Kidney (tissue), 14 donors: ENCODE measurements around the gene GRN. TPM values are rescaled to one million over a fixed set of nuclear protein-coding genes. Genes with fewer than 3 reads are reported as not detected.

Experiments used
- DNase-seq, 5 donors: peaks; one replicate each; pipeline ENCODE4 v3.0.0-alpha.2; 2013 to 2020
- FAIRE-seq: peaks from 2 replicates; lab custom pipeline; 2012; peaks lifted over from hg19 to GRCh38; lab: Jason Lieb, UNC
- H3K27ac ChIP-seq, 2 donors: one replicate each; pipeline ENCODE4 v1.7.0; 2013; ENCODE audit warnings: low read depth in 2 of 2, low read length in 2 of 2, inconsistent platforms in 1 of 2
- H3K27me3 ChIP-seq: one replicate; pipeline ENCODE4 v1.7.1; 2013; ENCODE audit warnings: low read length, inconsistent platforms; ENCODE audit not compliant: control insufficient read depth, insufficient read depth
- H3K36me3 ChIP-seq, 3 donors: one replicate each; pipeline versions ENCODE4 v1.7.0 to v1.7.1; 2013; ENCODE audit warnings: low read length in 3 of 3, control low read depth in 1 of 3, inconsistent platforms in 1 of 3; ENCODE audit not compliant: insufficient read depth in 3 of 3, control insufficient read depth in 2 of 3
- H3K4me1 ChIP-seq, 3 donors: one replicate each; pipeline versions ENCODE4 v1.7.0 to v1.7.1; 2013; ENCODE audit warnings: low read length in 3 of 3, inconsistent platforms in 1 of 3, low read depth in 1 of 3; ENCODE audit not compliant: control insufficient read depth in 2 of 3, insufficient read depth in 2 of 3
- H3K4me3 ChIP-seq, 3 donors: one replicate each; pipeline versions ENCODE4 v1.7.0 to v1.8.1; 2013; ENCODE audit warnings: low read length in 3 of 3, control low read depth in 1 of 3, inconsistent platforms in 1 of 3
- H3K9ac ChIP-seq, 3 donors: one replicate each; pipeline versions ENCODE4 v1.7.0 to v1.7.1; 2013; ENCODE audit warnings: low read length in 3 of 3, control low read depth in 1 of 3, inconsistent platforms in 1 of 3
- H3K9me3 ChIP-seq, 3 donors: one replicate each; pipeline versions ENCODE4 v1.7.0 to v1.7.1; 2013; ENCODE audit warnings: low read length in 3 of 3, control low read depth in 1 of 3, inconsistent platforms in 1 of 3; ENCODE audit not compliant: control insufficient read depth in 2 of 3, insufficient read depth in 1 of 3
- CTCF ChIP-seq: IDR thresholded peaks from 3 replicates; pipeline ENCODE4 v1.5.1; 2012; ENCODE audit warnings: mild to moderate bottlenecking, moderate library complexity, borderline replicate concordance; ENCODE audit not compliant: insufficient read depth; ENCODE audit errors: extremely low read depth
- intact Hi-C: fragments of 100-400 bp; cut with DNase I; formaldehyde crosslinking; loops from one replicate; pipeline ENCODE4 v1.11.1; 2022
- polyA plus RNA-seq: library from polyadenylated mRNA; stranded (reverse); fragments of 350-450 nt; fragmentation: Illumina TruSeq; extraction: RNeasy Lipid Tissue Mini Kit (QIAGEN cat#74804); gene quantifications from one replicate; pipeline ENCODE4 v1.2.3, GENCODE V29; 2014; ENCODE audit warnings: low read depth, low replicate concordance; ENCODE audit not compliant: insufficient read depth
- total RNA-seq: library from RNA; stranded (reverse); fragmentation: NEBNext Ultra II Directional; extraction: Animal tissue kit (Norgen Biotek cat#: 25700); gene quantifications from one replicate; pipeline ENCODE4 v1.2.1, GENCODE V29; 2021
- donor health status: control.
- donor health status: control.
- donor health status: control.
- donor health status: control.
- donor health status: control.
- donor health status: DM: yes; HTN: yes; CAD: no.
- donor health status: Normal renal cell carcinoma (clear cell type).

The GRN gene
- total and polyA plus RNA-seq, 2 donors from 2014 or later: 235 to 353 TPM

DNA sequence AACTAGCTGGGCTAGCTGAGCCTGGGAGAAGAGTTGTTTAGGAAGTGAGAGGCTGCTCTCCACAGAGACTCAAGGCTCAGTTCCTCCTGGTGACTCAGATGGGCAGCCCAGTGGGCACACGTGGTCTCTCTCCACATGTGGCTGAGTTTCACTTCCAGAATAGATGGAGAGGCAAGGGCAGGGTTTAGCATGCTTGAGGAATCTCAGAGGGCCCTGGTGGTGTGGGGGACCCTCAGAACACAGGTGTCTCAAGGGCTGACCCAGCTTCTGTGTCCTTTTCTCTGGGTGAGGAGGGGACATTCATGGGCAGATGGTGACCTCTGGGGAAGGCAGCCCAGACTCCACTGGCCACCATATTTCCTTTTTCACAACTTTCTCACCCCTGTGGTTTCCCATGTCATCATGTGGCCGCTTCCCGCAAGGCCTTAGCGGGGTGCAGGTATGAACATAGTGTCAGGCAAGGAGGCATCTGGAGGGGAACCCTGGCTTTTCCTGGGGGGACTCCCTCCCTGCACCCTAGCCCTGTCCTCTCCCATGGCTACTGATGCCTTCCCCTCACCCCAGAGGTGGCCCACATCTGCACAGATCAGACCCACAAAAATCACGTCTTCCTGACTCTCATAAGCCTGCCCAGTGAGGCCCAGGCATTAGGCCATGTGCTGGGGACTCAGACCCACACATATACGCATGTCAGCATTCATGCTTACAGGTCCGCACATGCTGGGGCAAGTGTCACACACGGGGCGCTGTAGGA is 3.3 kb downstream of the GRN start:
- Histone ChIP-seq H3K4me1 (peaks cover 0 to 13% (median 0%) of the 10 kb centered on the region in 3 donors), H3K27ac (no peak overlapping the region), H3K27me3 (no peaks in the 10 kb centered on the region), H3K9me3 (no peaks in the 10 kb centered on the region), H3K4me3 (no peak overlapping the region), H3K9ac (no peak overlapping the region), H3K36me3 (peaks cover 0 to 11% (median 8%) of the 10 kb centered on the region in 3 donors)
- intact Hi-C loops: no loop called here
- DNase-seq: no peak
- no peak for TF ChIP-seq CTCF
- no peak for FAIRE-seq

DNA sequence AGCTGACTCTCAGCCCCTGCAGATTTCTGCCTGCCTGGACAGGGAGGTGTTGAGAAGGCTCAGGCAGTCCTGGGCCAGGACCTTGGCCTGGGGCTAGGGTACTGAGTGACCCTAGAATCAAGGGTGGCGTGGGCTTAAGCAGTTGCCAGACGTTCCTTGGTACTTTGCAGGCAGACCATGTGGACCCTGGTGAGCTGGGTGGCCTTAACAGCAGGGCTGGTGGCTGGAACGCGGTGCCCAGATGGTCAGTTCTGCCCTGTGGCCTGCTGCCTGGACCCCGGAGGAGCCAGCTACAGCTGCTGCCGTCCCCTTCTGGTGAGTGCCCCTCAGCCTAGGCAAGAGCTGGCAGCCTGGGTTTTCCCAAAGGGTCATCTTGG is 3.9 kb downstream of the GRN start:
- no peak for DNase-seq
- no peaks in the 10 kb centered on the region for H3K27me3 ChIP-seq
- FAIRE-seq: no peak
- intact Hi-C loops: no loop called here
- peaks cover 0 to 13% (median 0%) of the 10 kb centered on the region in 3 donors for H3K4me1 ChIP-seq
- H3K9me3 ChIP-seq: no peaks in the 10 kb centered on the region
- no peak for TF ChIP-seq CTCF
- no peak overlapping the region for H3K27ac ChIP-seq
- no peak overlapping the region for H3K9ac ChIP-seq
- H3K4me3 ChIP-seq: no peak overlapping the region
- peaks cover 0 to 11% (median 8%) of the 10 kb centered on the region in 3 donors for H3K36me3 ChIP-seq

- no peak for FAIRE-seq
- DNase-seq: no peak
- Histone ChIP-seq H3K27me3 (no peaks in the 10 kb centered on the region), H3K9me3 (no peaks in the 10 kb centered on the region), H3K4me1 (peaks cover 0 to 11% (median 0%) of the 10 kb centered on the region in 3 donors), H3K4me3 (no peak overlapping the region), H3K36me3 (peaks cover 0 to 11% (median 8%) of the 10 kb centered on the region in 3 donors), H3K27ac (no peak overlapping the region), H3K9ac (no peak overlapping the region)
- TF ChIP-seq CTCF: no peak
- intact Hi-C loops: no loop called here
Measured at GRCh38 chr17:44349553-44350070, 4.5 kb downstream of the GRN start.
